GM18873 (cell line): ENCODE data around the gene JAZF1.

Experiments used
- ATAC-seq: cut with Tn5 transposase; IDR thresholded peaks from one replicate; pipeline ENCODE4 v1.9.1; 2021; ENCODE audit warnings: mild to moderate bottlenecking, moderate library complexity, moderate number of reproducible peaks; ENCODE audit not compliant: unreplicated experiment, low FRiP score

The JAZF1 gene

DNA sequence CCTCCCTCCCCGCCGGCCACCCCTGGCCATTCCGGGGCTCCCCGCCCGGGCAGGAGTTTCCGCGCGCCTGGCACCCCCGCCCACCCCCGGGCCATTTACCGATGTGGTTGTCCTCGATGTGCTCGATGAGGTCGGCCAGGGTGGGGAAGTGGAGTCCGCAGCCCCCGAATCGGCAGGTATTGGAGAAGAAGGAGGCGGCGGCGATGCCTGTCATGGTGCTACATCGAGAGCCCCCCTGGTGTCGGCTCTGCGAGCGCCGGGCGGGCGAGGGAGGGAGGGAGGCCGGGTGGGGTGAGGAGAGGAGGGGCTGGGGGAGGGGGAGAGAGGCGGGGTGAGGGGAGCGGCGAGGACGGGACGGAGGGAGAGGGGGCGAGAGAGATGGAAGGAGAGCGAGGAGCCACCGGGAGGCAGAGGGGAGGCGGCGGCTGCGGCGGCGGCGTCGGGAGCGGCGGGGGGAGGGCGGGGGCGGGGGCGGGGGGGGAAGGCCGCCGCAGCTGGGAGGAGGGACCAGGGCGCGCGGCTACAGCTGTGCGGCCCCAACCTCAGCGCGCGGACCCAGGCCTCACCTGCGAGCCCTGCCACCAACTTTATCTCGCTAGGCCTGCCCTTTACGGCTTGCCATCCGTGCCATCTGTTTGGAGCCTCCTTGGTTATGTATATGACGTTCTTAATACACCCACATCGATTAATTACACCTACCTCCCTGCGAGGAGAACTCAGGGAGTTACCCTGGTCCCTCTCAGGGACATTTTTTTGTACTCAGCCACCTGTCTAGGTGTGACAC, at the start of gene JAZF1:
Gene JAZF1 (minus strand): TSS at position 432 of the 784 bp plus-strand sequence.
- no peak for ATAC-seq

DNA sequence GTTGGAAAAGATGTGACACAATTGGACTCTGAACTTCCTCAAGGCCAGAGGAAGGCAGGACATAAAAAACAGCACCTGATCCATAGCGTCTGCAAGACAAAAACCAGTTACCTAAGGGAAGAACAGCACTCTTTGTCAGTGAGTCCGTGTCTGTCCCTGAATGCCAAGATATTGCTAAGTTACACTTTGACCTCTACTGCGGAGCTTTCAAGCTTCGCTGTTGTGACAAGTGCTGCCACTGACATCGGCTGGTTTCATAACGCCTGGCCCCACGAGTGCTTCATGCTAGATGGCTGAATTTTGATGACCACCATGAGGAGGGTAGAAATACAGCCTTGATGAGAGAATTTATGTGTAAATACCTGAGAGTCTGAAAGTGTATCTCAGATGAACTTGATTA, 49.7 kb upstream of the JAZF1 start:
- no peak for ATAC-seq

DNA sequence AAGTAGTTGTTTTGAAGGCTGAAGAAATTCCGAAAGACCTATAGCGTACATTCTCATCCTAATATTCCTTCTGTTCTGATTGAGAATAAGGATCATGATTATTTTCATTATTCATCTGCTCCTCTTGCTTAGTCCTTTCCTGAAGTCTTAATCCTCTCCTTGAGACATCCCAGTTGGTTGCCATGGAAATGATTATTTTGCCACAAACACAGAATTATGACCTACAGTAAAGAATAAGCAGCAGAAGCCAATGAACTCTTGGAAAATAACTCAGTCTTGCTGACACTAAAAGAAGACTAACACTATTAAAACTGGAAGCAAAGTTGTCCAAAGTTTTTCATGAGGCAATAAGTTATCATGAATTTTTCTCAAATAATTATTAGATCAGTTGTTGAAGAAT, 47.8 kb upstream of the JAZF1 start:
- ATAC-seq: no peak

DNA sequence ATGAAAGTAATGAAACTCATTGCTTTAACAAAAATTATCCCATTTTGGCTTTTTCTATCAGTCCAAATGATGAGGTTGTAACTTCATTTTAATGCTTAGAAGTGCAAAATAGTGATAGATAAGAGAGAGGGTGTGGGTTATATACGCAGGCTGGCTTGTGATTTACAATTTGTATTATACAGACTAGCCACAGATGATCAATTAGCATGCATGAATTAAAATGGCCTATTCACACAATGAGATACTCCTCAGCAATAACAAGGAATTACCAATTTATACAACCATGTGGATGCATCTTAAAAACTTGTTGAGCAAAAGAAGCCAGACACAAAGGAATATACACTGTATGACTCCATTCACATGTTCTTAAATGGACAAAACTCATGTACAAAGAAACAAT, 45.4 kb upstream of the JAZF1 start:
- no peak for ATAC-seq

DNA sequence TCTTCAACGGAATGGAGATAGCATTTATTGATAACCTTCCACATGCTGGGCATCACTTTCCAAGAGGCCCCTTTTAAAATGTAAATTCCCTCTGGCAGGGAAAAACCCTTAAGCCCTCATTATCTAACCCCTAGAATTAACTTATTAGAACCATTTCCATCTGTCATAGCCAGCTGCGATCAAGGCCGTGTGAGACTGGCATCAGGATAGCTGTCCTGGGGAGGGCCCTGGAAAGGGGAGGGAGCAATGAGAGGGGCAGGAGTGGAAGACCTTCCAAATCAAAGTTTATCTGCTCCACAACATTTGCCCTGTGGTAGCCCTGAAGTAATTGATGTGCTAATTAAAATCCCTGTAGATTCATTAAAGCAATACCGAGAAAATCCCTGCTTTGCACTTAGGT, 45.0 kb upstream of the JAZF1 start:
- no peak for ATAC-seq

DNA sequence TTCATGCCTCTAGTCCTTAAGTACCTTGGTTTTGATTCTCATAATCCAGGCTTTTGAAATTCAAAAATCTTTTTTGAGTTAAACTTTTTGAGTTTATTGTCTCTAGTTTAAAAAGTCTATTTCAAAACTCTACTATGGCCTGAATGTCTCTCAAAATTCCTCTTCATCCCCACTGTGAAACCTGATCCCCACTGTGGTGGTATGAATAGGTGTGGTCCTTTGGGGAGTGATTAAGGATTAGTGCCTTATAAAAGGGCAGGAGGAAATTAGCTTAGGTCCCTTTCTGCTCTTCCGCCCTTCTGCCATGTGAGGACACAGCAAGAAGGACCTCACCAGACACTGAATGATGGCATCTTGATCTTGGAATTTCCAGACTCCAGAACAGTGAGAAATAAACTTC, 44.1 kb upstream of the JAZF1 start:
- ATAC-seq: no peak

DNA sequence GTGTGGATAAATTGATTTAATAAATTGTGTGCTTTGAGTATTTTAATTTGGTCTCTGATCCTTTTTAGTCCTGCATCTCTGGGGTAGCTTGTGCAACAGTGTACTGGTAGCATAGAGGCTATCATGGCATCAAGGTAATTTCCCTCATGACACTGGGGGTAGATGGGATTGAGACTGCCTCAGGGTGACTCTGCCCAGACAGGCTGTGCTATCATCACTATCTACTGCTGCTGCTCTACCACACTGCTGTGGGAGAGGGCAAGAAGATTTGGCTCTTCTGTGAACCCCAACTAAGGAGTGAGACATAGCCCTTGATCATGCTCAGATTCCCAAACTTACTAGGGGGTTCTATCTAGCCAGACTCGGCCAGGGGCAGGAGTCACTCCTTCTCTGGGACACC, 43.6 kb upstream of the JAZF1 start:
- no peak for ATAC-seq

DNA sequence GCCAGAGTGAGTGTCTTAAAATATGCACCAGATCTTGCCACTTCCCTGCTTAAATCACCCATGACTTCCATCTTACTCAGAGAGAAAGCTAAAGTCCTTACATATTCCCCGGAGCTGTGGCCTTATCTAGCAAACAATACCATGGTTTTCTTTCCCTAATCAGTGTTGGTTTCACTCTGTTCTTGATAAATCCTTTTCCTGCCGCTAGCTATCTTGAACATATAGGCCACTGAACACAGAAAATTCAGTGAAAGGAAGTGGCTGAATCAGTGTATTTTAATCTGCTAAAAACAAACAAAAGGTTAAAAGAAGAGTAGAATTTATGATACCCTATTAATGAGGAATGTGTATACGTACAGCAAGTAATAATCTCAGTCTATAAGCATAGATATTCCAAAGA, 42.0 kb upstream of the JAZF1 start:
- no peak for ATAC-seq

DNA sequence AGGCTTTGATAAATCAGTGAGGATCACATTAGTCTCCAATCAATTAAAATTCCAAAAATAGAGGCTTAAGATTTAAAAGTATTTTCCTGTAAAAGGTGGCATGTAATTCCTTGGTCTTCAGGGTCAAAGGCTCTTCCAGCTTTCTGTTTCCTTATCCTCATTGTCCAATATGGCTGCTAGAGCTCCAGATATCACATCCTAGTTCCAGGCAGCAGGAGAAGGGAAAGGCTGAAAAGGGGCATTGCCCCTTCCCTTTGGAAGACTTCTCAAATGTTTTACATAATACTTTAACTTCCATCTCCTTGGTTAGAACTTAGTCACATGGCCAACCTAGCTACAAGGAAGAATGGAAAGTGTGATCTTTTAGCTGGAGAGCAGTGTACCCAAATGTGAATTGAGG, 39.2 kb upstream of the JAZF1 start:
- no peak for ATAC-seq

DNA sequence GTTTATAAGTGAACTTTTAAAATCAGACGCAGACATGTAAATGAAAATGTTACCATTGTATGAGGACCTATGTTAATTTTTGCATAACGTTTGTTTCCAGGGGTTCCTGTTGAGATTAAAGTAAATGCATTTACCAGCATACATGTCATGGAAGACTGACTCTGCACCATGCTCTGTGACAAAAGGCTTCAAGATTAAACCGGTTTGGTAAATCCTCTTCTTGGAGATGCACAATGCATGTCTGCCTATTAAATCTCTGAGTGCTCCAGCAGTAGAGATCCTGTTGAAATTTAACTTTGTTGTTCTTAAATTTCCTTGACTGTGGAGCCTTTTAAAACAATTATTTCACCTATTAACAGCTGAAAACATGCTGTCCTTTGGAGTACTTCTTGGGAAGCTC, 36.5 kb upstream of the JAZF1 start:
- no peak for ATAC-seq

DNA sequence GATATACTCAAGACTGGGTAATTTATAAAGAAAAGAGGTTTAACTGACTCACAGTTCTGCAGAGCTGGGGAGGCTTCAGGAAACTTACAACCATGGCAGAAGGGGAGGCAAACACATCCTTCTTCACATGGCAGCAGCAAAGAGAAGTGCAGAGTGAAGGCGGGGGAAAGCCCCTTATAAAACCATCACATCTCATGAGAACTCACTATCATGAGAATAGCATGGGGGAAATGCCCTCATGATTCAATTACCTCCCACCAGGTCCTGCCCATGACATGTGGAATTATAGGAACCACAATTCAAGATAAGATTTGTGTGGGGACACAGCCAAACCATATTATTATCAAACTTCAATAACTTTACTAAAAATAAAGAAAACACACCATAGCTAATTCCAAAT, 30.4 kb upstream of the JAZF1 start:
- ATAC-seq: no peak

DNA sequence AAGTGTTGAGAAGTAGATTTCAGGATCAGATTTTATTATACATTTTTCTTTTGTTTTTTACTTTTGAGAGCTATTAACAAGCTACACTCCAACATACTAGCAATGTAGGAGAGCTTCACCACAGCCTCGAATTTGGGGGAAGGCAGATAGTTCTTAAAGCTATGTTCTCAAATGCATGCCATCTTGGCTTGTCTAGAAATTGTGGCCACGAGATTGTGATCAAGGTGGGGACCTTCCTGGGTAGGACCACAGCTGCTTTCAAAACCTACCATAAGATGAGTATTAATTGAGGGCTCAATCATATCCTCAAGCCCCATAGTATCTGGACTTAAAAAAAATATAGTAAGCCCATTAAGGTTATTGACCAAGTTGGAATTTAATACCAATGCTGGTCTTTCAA, 27.9 kb upstream of the JAZF1 start:
- ATAC-seq: no peak

DNA sequence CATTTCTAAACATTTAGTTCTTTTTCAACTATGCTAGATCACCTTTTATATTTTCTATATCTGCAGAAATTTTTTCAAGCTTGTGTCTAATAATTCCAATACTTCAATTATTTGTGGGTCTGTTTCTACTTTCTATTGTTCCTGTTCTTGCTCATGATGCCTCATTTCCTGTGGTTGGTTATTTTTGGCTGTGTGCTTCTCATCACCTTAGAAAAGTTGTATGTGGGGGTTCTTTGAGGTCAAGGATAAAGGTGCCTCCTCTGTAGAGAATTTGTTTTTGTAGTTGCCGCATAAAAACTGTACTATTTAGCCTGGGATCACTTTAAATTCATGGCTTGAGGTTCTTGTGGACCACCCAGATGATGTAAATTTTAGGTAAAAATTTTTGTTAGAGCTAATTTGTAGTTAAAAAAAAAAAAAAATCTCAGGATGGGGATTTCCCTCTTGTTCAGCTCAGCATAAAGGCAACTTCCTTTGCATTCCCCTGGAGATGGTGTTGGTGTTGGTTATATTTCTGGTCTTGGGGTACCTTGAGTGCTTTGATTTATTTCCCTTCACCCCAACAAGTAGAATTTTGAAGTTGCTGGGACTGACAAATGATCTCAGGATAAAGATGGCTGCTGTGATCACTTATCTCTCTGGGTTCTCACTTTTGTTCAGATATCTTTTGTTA, 27.0 kb upstream of the JAZF1 start:
- ATAC-seq: no peak

DNA sequence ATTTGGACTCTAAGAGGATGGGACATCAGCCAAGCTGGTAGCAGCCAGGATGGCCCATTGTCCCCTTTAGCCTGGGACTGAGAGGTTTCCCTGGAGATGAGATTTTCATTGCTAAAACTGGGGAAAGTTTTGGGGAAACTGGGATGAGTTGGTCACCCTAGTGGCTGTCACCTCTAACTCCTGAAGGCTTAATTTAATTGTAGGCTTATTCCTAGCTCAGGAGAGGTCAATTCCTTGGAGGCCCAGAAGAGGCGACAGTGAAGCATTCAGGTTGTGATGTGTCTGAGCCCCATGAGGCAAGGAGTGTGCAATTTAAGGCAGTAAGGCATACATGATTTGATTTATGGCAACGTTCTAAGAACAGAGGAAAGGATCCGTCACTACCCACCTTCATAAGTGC, 24.9 kb upstream of the JAZF1 start:
- no peak for ATAC-seq

DNA sequence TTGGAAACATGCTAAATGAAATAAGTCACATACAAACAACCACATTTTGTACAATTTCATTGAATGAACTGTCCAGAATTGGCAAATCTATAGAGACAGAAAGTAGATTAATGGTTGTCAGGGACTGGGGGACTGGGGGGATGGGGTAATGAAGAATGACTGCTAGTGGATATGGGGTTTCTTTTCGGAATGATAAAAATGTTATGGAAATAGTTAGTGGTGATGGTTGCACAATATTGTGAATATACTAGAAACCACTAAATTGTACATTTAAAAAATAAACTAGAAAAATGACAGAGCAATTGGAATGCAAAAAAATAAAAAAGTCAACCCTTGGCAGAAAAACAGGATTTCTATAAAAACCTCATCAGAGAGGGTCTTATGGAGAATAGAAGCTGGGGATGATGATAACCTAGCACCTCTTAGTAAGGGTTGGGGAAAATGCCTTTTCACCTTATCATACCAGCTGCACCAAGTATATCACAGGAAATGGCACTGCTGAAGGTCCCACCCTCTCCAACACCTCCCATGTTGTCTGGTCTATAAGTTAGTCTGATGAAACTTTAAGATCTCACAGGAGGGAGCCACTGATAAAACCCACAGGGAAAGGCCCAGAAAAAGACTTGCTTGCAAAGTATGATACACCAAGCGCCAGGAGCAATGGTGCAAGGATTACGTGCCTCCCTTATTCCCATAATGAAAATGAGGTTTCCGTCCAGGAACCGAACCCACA, 23.1 kb upstream of the JAZF1 start:
- no peak for ATAC-seq

DNA sequence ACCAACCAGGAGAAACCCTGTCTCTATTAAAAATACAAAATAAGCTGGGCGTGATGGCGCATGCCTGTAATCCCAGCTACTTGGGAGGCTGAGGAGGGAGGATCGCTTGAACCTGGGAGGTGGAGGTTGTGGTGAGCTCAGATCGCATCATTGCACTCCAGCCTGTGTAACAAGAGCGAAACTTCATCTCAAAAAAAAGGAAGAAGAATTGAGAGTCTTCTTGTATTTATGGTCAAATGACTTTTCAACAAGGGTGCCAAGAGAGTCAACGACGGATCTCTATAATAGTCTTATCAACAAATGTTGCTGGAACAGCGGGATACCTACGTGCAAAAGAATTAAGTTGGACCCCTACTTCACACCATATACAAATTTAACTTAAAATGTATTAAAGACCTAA, 21.6 kb upstream of the JAZF1 start:
- ATAC-seq: no peak

DNA sequence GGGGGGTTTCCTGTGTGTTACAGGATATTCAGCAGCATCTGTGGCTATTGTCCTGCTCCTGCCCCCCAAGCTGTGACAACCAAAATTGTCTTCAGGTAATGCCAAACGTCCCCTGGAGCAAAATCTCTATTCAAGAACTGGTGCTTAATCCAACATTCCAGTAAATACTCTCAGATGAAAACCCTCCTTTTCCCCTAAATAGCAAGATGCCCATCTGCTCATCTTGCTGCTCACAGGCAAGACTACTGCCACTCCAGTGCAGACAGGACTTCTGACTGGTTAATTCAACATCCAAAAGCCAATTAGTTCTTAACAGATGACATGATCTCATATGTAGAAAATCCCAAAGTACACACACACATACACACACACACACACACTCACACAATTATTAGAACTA, 20.5 kb upstream of the JAZF1 start:
- ATAC-seq: no peak

DNA sequence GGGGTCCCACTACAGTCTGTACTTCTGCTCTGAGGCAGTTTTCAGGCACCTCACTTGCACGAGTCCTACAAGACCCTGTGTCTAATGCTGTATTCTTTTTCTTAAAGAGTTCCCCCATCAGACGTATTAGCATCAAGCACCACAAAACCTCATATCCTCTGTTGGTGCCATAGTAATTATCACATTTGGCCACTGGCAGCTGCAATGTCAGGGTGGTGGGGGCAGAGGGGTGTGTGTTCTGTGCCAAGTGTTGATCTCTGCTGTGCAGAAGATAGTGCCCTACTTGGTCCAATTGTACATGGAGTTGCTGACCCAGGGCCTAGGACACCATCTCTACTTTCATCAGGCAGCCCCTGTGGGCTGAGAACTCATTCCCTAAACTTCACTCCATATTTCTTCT, 20.0 kb upstream of the JAZF1 start:
- ATAC-seq: no peak

DNA sequence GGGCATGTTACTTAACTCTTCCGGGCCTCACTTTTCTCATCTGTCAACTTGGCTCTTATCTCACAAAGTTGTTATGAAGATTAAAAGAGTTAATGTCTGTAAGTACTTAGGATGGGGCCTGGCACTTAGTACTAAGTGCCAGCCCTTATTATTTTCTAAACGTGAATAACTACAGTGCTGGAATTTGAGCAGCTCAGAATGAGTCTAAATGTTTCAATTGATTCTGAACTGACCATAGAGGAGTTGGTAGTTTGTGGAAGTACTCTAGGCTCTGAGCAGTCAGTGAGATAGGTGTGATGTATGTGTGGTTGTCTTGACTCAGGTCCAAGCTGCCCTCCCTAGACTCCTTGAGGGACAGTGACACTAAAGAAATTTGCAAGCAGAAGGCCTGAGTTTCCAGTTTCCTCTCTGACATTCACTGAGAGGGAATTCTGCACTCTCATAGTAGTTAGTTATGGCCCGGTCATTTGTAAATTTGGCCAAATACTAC, 18.5 kb upstream of the JAZF1 start:
- no peak for ATAC-seq

DNA sequence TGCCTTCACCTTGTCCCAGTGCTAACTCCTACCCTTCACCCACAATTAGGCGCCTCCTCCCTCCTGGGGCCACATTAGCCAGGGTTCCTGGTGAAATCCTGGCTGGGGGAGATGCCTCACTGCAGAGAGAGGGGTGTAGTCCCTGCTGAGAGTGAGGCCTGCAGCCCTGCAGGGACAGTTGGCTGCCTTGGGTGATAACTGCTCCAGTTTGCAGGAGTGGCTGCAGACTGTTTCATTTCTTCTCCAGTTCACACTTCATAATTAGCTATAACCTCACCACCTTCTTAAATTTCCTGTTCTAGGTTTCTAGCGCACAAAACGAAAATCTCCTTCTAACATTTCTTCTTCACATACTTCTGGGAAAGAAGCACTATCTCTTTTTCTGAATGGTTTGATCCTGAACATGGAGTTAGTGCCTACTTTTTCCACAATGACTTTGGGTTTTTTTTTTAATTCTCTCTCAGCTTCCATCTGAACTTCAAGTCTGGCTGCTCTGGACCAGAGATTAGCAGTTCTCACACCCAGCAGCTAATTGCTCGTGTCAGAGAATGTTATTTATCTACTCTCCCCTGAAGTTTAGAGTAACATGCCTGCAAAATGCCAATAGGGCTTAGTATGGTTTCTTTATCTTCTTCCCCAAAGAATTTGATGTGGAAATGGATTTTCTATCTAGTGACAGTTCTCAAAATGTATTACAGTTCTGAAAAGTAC, 15.5 kb upstream of the JAZF1 start:
- no peak for ATAC-seq
